HFF-Myc (cell line): ENCODE data around the gene CR2.
A peak's percentile ranks its signal among the peaks of the same experiment; 100 is the strongest.
"Not testable (repeated sequence)": the region's sequence is repeated elsewhere in the genome, so short reads cannot be mapped to it uniquely, and the experiment has no call there.

Experiments used
- DNase-seq: peaks from one replicate; pipeline ENCODE4 v3.0.0-alpha.2; 2011; ENCODE audit warnings: low read depth; ENCODE audit errors: extremely low read depth
- H3K4me3 ChIP-seq: replicated peaks from 2 replicates; pipeline ENCODE4 v1.5.1; 2011; ENCODE audit warnings: low read depth, mild to moderate bottlenecking, control low read depth, low read length
- TF ChIP-seq, protein P1 (sequence below): IDR thresholded peaks from 2 replicates; pipeline ENCODE4 v1.5.1; 2012; ENCODE audit warnings: mild to moderate bottlenecking, low read depth, low read length, control low read depth; ENCODE audit errors: missing control alignments

Gene CR2

DNA sequence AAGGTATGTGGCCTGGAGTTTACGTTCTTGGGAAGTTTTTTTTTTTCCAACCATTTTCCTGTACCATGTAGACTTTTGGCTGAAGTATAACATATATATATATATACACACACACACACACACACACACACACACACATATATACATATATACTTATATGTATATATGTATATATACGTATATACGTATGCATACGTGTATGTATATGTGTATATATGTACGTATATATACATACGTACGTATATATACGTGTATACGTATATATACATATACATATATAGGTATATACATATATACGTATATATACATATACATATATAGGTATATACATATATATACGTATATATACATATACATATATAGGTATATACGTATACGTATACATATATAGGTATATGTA is 60.8 kb downstream of the CR2 start:
- no peak overlapping the region for H3K4me3 ChIP-seq
- TF ChIP-seq, protein P1, sequence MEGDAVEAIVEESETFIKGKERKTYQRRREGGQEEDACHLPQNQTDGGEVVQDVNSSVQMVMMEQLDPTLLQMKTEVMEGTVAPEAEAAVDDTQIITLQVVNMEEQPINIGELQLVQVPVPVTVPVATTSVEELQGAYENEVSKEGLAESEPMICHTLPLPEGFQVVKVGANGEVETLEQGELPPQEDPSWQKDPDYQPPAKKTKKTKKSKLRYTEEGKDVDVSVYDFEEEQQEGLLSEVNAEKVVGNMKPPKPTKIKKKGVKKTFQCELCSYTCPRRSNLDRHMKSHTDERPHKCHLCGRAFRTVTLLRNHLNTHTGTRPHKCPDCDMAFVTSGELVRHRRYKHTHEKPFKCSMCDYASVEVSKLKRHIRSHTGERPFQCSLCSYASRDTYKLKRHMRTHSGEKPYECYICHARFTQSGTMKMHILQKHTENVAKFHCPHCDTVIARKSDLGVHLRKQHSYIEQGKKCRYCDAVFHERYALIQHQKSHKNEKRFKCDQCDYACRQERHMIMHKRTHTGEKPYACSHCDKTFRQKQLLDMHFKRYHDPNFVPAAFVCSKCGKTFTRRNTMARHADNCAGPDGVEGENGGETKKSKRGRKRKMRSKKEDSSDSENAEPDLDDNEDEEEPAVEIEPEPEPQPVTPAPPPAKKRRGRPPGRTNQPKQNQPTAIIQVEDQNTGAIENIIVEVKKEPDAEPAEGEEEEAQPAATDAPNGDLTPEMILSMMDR, result no peak
- no peak for DNase-seq

DNA sequence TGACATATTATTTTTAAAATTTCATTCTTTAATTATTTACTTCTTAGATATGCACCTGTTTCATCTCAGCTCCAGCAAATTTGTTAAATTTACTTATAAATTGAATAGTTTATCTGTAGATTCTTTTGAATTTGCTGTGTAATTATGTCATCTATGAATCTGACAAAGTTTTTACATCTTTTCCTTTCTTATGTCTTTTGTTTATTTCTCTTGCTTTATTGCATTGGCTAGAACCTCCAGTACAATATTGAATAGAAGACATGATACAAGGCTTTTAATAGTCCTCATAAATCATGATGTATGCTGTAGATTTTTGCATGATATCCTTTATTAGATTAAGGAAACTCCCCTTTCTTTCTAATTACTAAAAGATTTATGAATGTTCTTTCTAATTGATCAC is 62.6 kb downstream of the CR2 start:
- TF ChIP-seq, protein P1, result no peak
- no peak overlapping the region for H3K4me3 ChIP-seq
- no peak for DNase-seq

DNA sequence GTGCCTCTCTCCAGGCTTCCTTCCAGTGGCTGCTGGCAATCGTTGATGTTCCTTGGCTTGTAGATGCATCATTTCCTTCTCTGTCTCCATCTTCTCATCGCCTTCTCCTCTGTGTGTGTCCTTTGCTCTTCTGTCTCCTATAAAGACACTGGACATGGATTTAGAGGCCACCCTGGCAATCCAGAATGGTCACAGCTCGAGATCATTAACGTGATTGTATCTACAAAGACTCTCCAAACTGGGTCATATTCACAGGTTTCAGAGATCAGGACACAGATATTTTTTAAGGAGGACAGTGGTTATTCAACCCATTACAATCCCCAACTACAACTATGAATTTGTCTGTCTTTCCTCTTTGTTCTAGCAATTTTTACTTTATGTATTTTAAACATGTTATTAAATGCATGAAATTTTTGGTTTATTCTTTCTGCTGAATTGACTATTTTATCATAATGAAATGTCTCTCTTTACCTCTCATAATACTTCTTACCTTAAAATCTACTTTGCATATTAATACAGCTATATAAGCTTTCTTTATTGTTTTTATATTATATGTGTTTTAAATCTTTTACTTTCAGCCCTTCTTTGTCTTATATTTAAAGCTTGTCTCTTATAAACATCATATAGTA is 64.6 kb downstream of the CR2 start:
- TF ChIP-seq, protein P1, result no peak
- H3K4me3 ChIP-seq, result no peak overlapping the region
- no peak for DNase-seq

DNA sequence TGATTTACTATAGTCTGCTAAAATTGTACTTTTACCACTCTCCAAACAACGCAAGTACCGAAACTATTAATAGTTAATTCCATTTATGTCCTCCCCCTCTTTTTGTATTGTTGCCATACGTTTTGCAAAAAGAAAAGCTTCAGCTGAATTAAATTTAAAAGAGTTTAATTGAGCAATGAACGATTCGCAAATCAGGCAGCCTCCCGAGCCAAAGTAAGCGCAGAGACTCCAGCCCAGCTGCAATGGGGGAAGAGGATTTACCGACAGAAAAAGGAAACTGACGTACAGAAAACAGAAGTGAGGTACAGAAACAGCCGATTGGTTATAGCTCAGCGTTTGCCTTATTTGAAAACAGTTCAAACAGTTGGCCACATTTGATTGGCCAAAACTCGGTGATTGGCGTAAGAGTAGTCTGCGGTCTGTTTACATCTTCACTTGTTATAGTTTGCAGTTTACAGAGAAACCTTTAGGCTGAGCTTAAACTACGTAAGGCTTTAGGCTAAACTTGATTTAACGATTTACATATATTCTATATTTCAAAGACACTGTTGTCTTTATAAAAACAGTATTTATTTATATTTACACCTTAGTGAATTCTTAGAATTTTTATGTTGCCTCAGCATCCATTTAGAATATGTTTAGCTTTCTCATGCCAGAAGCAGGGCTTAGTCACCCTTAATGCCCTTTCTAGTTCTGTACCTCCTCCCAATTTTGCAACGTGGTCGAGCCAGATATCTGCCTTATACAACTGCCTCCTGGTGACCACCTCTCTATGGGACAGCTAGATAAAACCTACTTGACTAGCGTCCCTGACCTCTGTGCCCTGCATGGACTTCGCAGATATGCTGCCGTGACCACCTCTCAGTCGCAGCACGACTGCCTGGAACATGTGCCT is 65.6 kb downstream of the CR2 start:
- no peak overlapping the region for H3K4me3 ChIP-seq
- TF ChIP-seq, protein P1, result no peak
- peak; percentile 19 for DNase-seq

DNA sequence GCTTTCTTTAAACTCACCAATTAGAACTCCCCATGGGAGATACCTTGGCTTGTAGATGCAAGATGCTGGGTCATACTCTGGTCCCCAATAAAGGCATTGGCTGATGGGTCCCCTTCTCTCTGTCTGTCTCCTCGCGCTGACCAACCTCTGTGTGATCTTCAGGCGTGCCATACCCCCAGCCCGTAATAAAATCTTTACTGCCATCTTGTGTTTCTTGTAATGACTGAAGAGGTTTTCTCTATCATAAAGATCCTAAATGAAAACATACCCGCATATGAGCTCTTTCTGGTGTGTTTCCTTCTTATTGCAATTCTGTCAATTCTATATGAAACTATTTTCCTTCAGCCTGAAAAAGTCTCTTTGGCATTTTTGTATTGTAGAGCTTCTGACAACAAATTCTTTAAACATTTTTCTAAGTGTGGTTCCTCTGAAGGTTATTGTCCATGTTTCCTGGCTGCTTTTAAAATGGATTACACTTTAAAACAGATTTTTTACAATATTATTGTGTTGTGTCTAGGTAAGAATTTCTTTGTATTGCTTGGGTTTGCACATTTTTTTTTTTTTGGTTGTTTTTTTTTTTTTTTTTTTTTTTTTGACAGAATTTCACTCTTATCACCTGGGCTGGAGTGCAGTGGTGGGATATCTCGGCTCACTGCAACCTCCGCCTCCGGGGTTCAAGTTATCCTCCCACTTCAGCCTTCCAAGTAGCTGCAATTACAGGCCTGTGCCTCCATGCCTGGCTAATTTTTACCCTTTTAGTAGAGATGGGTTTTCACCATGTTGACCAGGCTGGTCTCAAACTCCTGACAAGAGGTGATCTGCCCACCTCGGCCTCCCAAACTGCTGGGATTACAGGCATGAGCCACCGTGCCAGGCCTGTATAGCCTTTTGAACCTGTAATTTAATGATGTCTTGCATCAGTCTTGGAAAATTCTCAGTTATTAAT is 66.5 kb downstream of the CR2 start:
- DNase-seq, H3K4me3 ChIP-seq: not testable (repeated sequence)

DNA sequence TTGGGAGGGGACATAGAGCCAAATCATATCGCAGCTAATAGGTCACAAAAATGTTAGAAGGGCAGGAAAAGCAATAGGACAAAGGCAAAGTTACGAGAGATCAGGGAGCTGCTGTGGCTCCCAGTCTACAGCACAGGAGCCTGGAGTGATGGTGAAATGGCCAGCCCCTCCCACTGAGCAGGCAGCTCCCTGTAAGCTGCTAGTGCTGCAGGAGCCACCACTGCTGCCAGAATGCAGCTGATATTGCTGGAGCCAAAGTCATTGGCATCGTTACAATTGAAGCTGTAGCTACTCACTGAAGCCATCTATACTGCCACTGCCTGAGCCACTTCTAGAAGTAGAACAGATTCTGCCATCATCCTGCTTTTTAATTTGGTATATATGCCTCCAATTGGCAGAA is 71.1 kb downstream of the CR2 start:
- not testable (repeated sequence) for H3K4me3 ChIP-seq, DNase-seq

DNA sequence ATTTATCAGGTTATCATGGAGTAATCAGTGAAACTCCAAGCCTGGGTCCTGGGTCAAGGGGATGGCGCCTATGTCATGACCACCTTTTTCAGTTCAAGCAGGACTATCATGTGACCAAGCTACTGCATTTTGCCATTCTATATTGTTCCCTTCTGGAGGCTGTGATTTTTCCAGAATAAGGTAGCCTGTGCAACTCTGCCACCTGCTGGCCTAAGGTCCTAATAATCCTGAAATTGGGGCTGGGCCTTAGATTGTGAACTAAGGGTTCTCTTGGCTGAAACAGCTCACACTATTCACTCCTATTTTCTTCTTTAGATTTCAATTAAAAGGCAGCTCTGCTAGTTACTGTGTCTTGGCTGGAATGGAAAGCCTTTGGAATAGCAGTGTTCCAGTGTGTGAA is 74.3 kb downstream of the CR2 start:
- not testable (repeated sequence) for H3K4me3 ChIP-seq, DNase-seq

DNA sequence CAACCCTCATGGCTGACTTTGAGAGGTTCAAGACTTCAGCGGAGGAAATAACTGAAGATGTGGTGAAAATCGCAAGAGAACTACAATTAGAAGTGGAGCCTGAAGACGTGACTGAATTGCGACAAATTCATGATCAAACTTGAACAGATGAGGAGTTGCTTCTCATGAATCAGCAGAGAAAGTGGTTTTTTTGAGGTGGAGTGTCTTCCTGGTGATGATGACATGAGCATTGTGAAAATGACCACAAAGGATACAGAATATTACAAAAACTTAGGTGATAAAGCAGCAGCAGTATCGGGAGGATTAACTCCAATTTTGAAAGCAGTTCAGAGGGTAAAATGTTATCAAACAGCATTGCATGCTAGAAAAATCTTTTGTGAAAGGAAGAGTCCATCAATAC is 82.1 kb downstream of the CR2 start:
- DNase-seq, H3K4me3 ChIP-seq: not testable (repeated sequence)
